Colonic mucosa (tissue), 4 donors: ENCODE results near the gene CACNA2D1. TPM values are rescaled to one million over a fixed set of nuclear protein-coding genes. Genes with fewer than 3 reads are reported as not detected.

Experiments used
- DNase-seq: peaks from one replicate; pipeline ENCODE4 v3.0.0-alpha.2; 2020
- H3K27ac ChIP-seq: fragments of 200-600 bp; one replicate; pipeline ENCODE4 v1.8.0; 2021
- H3K27me3 ChIP-seq: fragments of 200-600 bp; one replicate; pipeline ENCODE4 v1.8.0; 2021
- H3K36me3 ChIP-seq: fragments of 200-600 bp; one replicate; pipeline ENCODE4 v1.8.0; 2021
- H3K4me1 ChIP-seq: fragments of 200-600 bp; one replicate; pipeline ENCODE4 v1.8.0; 2021; ENCODE audit warnings: mild to moderate bottlenecking
- H3K4me3 ChIP-seq: fragments of 200-600 bp; one replicate; pipeline ENCODE4 v1.8.0; 2021
- H3K9ac ChIP-seq, 2 donors: one replicate each; pipeline ENCODE4 v1.7.0; 2013; ENCODE audit warnings: control low read depth in 2 of 2, low read depth in 2 of 2, low read length in 2 of 2
- H3K9me3 ChIP-seq: fragments of 200-600 bp; one replicate; pipeline ENCODE4 v1.8.0; 2021
- CTCF ChIP-seq: fragments of 200-600 bp; IDR thresholded peaks from one replicate; pipeline ENCODE4 v1.8.0; 2022; ENCODE audit warnings: antibody characterized with exemption, mild to moderate bottlenecking
- intact Hi-C: fragments of 100-400 bp; cut with DNase I; formaldehyde crosslinking; loops from one replicate; pipeline ENCODE4 v1.14.1; 2022
- total RNA-seq, 2 donors: library from RNA; stranded (reverse); fragmentation: NEBNext Ultra II Directional in 1 of 2; extraction: Animal tissue kit (Norgen Biotek cat#: 25700) in 1 of 2; gene quantifications; one replicate each; pipeline ENCODE4 v1.2.1, GENCODE V29; 2021
- donor health status: healthy.
- donor health status: DM: no; HTN: no; CAD: no.
- donor health status: DM: no; HTN: no; CAD: no.

CACNA2D1 gene
- total RNA-seq, 2 donors from 2014 or later, result 1.4 to 9.3 TPM

- no peak for TF ChIP-seq CTCF
- no peak for DNase-seq
- Histone ChIP-seq H3K4me1 (no peaks in the 10 kb centered on the region), H3K36me3 (no peaks in the 10 kb centered on the region), H3K27ac (no peak overlapping the region), H3K9me3 (no peaks in the 10 kb centered on the region), H3K27me3 (no peaks in the 10 kb centered on the region), H3K9ac (no peak overlapping the region), H3K4me3 (no peak overlapping the region)
- intact Hi-C loops, result no loop called here
Measured at GRCh38 chr7:82382276-82382675, 61.3 kb downstream of the CACNA2D1 start.

GRCh38 chr7:82376739-82377138 is 66.8 kb downstream of the CACNA2D1 start:
- no peaks in the 10 kb centered on the region for H3K36me3 ChIP-seq

GRCh38 chr7:82375713-82376112 is 67.9 kb downstream of the CACNA2D1 start:
- intact Hi-C loops, result no loop called here
- no peaks in the 10 kb centered on the region for H3K9me3 ChIP-seq
- H3K9ac ChIP-seq, result no peak overlapping the region
- no peak overlapping the region for H3K27ac ChIP-seq
- no peaks in the 10 kb centered on the region for H3K4me1 ChIP-seq
- no peak for DNase-seq
- H3K36me3 ChIP-seq, result no peaks in the 10 kb centered on the region
- no peak for TF ChIP-seq CTCF
- H3K27me3 ChIP-seq, result no peaks in the 10 kb centered on the region
- no peak overlapping the region for H3K4me3 ChIP-seq

More at GRCh38 chr7:82376739-82377138, 66.8 kb downstream of the CACNA2D1 start:
- Histone ChIP-seq H3K4me1 (no peaks in the 10 kb centered on the region), H3K9me3 (no peaks in the 10 kb centered on the region), H3K4me3 (no peak overlapping the region), H3K9ac (no peak overlapping the region), H3K27me3 (no peaks in the 10 kb centered on the region), H3K27ac (no peak overlapping the region)
- intact Hi-C loops, result no loop called here
- DNase-seq, result no peak
- no peak for TF ChIP-seq CTCF

GRCh38 chr7:82375129-82375528 is 68.4 kb downstream of the CACNA2D1 start:
- H3K36me3 ChIP-seq, result no peaks in the 10 kb centered on the region
- no peaks in the 10 kb centered on the region for H3K4me1 ChIP-seq
- DNase-seq, result no peak
- intact Hi-C loops, result no loop called here
- TF ChIP-seq CTCF, result no peak
- H3K9me3 ChIP-seq, result no peaks in the 10 kb centered on the region
- H3K27ac ChIP-seq, result no peak overlapping the region
- no peak overlapping the region for H3K4me3 ChIP-seq
- no peaks in the 10 kb centered on the region for H3K27me3 ChIP-seq
- no peak overlapping the region for H3K9ac ChIP-seq

- Histone ChIP-seq H3K4me1 (no peaks in the 10 kb centered on the region), H3K36me3 (no peaks in the 10 kb centered on the region), H3K27me3 (no peaks in the 10 kb centered on the region), H3K9me3 (no peaks in the 10 kb centered on the region), H3K4me3 (no peak overlapping the region), H3K27ac (no peak overlapping the region), H3K9ac (no peak overlapping the region)
- intact Hi-C loops, result no loop called here
- DNase-seq, result no peak
- TF ChIP-seq CTCF, result no peak
Measured at GRCh38 chr7:82373926-82374635, 69.5 kb downstream of the CACNA2D1 start.
